ENCODE data around the gene HOXD10. TPM values are rescaled to one million over a fixed set of nuclear protein-coding genes. Genes with fewer than 3 reads are reported as not detected.

Gene HOXD10
- total and polyA plus RNA-seq, 12 donors: not detected

- Histone ChIP-seq H3K9me3 (no peaks in the 10 kb centered on the region), H3K4me1 (peaks cover 0 to 52% (median 25%) of the 10 kb centered on the region in 9 donors), H3K27me3 (peaks cover 62 to 99% (median 97%) of the 10 kb centered on the region in 7 donors), H3K27ac (no peak overlapping the region), H3K36me3 (no peaks in the 10 kb centered on the region), H3K4me3 (no peak overlapping the region)
- WGBS, 2 donors: 4 to 5% methylated on average over 13 of the region's 13 CpGs
- peak; percentile 83 to 95 (median 92) for TF ChIP-seq CTCF (IDR thresholded peaks at IDR 0.05)
- ATAC-seq: peak in 1 of 8 donors; percentile 56
- intact Hi-C loops (cut with DNase I): loop anchor here (1.0 to 10.0 kb wide), 12 partner anchors 425 to 1020 kb away; no protein-coding TSS in a partner anchor
- peak; percentile 39 to 78 for DNase-seq
Observed at GRCh38 chr2:176126929-176127773, 10.6 kb downstream of the HOXD10 start.

- DNase-seq (no peak), ATAC-seq (no peak)
- intact Hi-C loops (cut with DNase I): loop anchor here (1.0 to 10.0 kb wide), 13 partner anchors 425 to 1020 kb away; no protein-coding TSS in a partner anchor
- Histone ChIP-seq H3K27ac (no peak overlapping the region), H3K4me3 (no peak overlapping the region), H3K36me3 (no peaks in the 10 kb centered on the region), H3K27me3 (peaks cover 61 to 99% (median 97%) of the 10 kb centered on the region in 7 donors), H3K9me3 (no peaks in the 10 kb centered on the region), H3K4me1 (peaks cover 0 to 52% (median 19%) of the 10 kb centered on the region in 9 donors)
- no peak for TF ChIP-seq CTCF (IDR thresholded peaks at IDR 0.05)
- WGBS, 2 donors: 21 to 32% methylated on average over 4 of the region's 4 CpGs
Observed at GRCh38 chr2:176127774-176128072, 11.1 kb downstream of the HOXD10 start.

GRCh38 chr2:176128172-176128981 is 11.8 kb downstream of the HOXD10 start:
- H3K27me3 ChIP-seq: peaks cover 61 to 99% (median 97%) of the 10 kb centered on the region in 7 donors
- no peaks in the 10 kb centered on the region for H3K36me3 ChIP-seq
- H3K27ac ChIP-seq: no peak overlapping the region
- intact Hi-C loops (cut with DNase I): loop anchor here (2.0 to 10.0 kb wide), 9 partner anchors 424 to 1019 kb away; no protein-coding TSS in a partner anchor
- WGBS, 2 donors: 10 to 16% methylated on average over 49 of the region's 49 CpGs
- DNase-seq (no peak), ATAC-seq (no peak)
- H3K4me3 ChIP-seq: peak overlapping the region in 5 of 10 donors; percentile 39 to 51 (median 43)
- no peaks in the 10 kb centered on the region for H3K9me3 ChIP-seq
- no peak for TF ChIP-seq CTCF (IDR thresholded peaks at IDR 0.05)
- H3K4me1 ChIP-seq: peaks cover 0 to 48% (median 13%) of the 10 kb centered on the region in 9 donors

Data from heart right ventricle (tissue), 16 donors.